GM23248 (cell line): ENCODE measurements around the gene GSTO2. TPM values are rescaled to one million over a fixed set of nuclear protein-coding genes. Genes with fewer than 3 reads are reported as not detected.

Experiments
- DNase-seq: peaks from one replicate; pipeline ENCODE4 v3.0.0-alpha.2; 2015
- H2AFZ ChIP-seq: fragments of 200-600 bp; sonication (generic); 2 replicates; pipeline ENCODE4 v1.6.1; 2016; ENCODE audit warnings: antibody characterized with exemption
- H3F3A ChIP-seq: fragments of 200-600 bp; sonication (generic); 2 replicates; pipeline ENCODE4 v1.6.1; 2016; ENCODE audit warnings: mild to moderate bottlenecking, antibody characterized with exemption, mixed run types; ENCODE audit not compliant: insufficient read depth
- H3K27ac ChIP-seq: fragments of 200-600 bp; sonication (generic); 2 replicates; pipeline ENCODE4 v1.5.1; 2016; ENCODE audit warnings: mild to moderate bottlenecking
- H3K27me3 ChIP-seq: fragments of 200-600 bp; sonication (generic); replicated peaks from 2 replicates; pipeline ENCODE4 v1.6.1; 2016; ENCODE audit warnings: mild to moderate bottlenecking; ENCODE audit not compliant: insufficient read depth
- H3K36me3 ChIP-seq: fragments of 200-600 bp; sonication (generic); 2 replicates; pipeline ENCODE4 v1.6.1; 2016; ENCODE audit warnings: low read depth, mild to moderate bottlenecking
- H3K4me1 ChIP-seq: fragments of 200-600 bp; sonication (generic); 2 replicates; pipeline ENCODE4 v1.6.1; 2016; ENCODE audit warnings: mild to moderate bottlenecking; ENCODE audit not compliant: insufficient read depth
- H3K4me2 ChIP-seq: fragments of 200-600 bp; sonication (generic); one replicate; pipeline ENCODE4 v1.6.1; 2016; ENCODE audit warnings: mild to moderate bottlenecking; ENCODE audit not compliant: unreplicated experiment
- H3K4me3 ChIP-seq: fragments of 200-600 bp; sonication (generic); 2 replicates; pipeline ENCODE4 v1.5.1; 2016; ENCODE audit warnings: mild to moderate bottlenecking
- H3K79me2 ChIP-seq: fragments of 200-600 bp; sonication (generic); 2 replicates; pipeline ENCODE4 v1.6.1; 2016; ENCODE audit warnings: mild to moderate bottlenecking; ENCODE audit not compliant: insufficient read depth
- H3K9ac ChIP-seq: fragments of 200-600 bp; sonication (generic); 2 replicates; pipeline ENCODE4 v1.6.1; 2016; ENCODE audit warnings: mild to moderate bottlenecking
- H3K9me2 ChIP-seq: fragments of 200-600 bp; sonication (generic); 2 replicates; pipeline ENCODE4 v1.6.1; 2016; ENCODE audit warnings: mixed run types, mild to moderate bottlenecking, moderate library complexity; ENCODE audit not compliant: insufficient read depth
- H3K9me3 ChIP-seq: fragments of 200-600 bp; sonication (generic); one replicate; pipeline ENCODE4 v1.6.1; 2017; ENCODE audit warnings: low read depth
- H4K20me1 ChIP-seq: fragments of 200-600 bp; sonication (generic); 2 replicates; pipeline ENCODE4 v1.6.0; 2016; ENCODE audit not compliant: insufficient read depth
- EZH2 ChIP-seq: fragments of 200-600 bp; sonication (generic); IDR thresholded peaks from 2 replicates; pipeline ENCODE4 v1.6.1; 2018; ENCODE audit warnings: antibody characterized with exemption, mild to moderate bottlenecking; ENCODE audit not compliant: insufficient read depth, poor library complexity, severe bottlenecking
- EZH2phosphoT487 ChIP-seq: fragments of 200-600 bp; sonication (generic); IDR thresholded peaks from 2 replicates; pipeline ENCODE4 v1.6.1; 2018; ENCODE audit warnings: antibody characterized with exemption, moderate library complexity, mild to moderate bottlenecking, low read depth; ENCODE audit not compliant: insufficient read depth
- WGBS, 2 experiments: methylation state at CpG; one replicate each; pipeline ENCODE4 v1.1.6; 2015 to 2017; ENCODE audit warnings: low lambda C conversion rate in 2 of 2, low coverage in 1 of 2; ENCODE audit errors: missing lambda C conversion rate in 2 of 2; 5-methylcytosine and 5-hydroxymethylcytosine counted together
- in situ Hi-C: fragments of 300-500 bp; cut with MboI; formaldehyde crosslinking; loops from 2 replicates; pipeline ENCODE4 v1.15.0; 2020
- polyA plus RNA-seq: library from polyadenylated mRNA; unstranded; fragments of >200 nt; fragmentation: Nextera tagmentation; extraction: Ambion mirVana; gene quantifications from 2 replicates; pipeline ENCODE4 v1.2.1, GENCODE V29; 2016
- total RNA-seq: library from RNA; depleted of rRNA; stranded (reverse); fragments of >200 nt; shearing (Covaris generic); gene quantifications from 2 replicates; pipeline ENCODE4 v1.2.3, GENCODE V29; 2014

GSTO2 gene
- total and polyA plus RNA-seq, 2 experiments from 2014 or later, result 1.1 to 2.2 TPM

- TF ChIP-seq EZH2, result no peak
- no peak for TF ChIP-seq EZH2phosphoT487
- in situ Hi-C loops, result no loop called here
- Histone ChIP-seq H3K4me1 (peaks cover 26% of the 10 kb centered on the region), H3K9me3 (no peaks in the 10 kb centered on the region), H3F3A (peaks cover 24% of the 10 kb centered on the region), H3K9me2 (no peaks in the 10 kb centered on the region), H3K9ac (no peak overlapping the region), H3K4me2 (no peak overlapping the region), H3K36me3 (peaks cover 5% of the 10 kb centered on the region; the same call in 1 of the 2 replicates), H2AFZ (no peak overlapping the region), H3K27me3 (no peaks in the 10 kb centered on the region), H3K79me2 (peaks cover 100% of the 10 kb centered on the region), H3K4me3 (no peak overlapping the region), H4K20me1 (no peaks in the 10 kb centered on the region), H3K27ac (no peak overlapping the region)
- 94 to 96% methylated on average over 1 of the region's 1 CpG for WGBS, 2 experiments
- DNase-seq, result no peak
Measured at GRCh38 chr10:104323085-104323484, 54.1 kb downstream of the GSTO2 start.

GRCh38 chr10:104323760-104324201 lies 54.8 kb downstream of the GSTO2 start:
- H3F3A ChIP-seq, result peaks cover 27% of the 10 kb centered on the region
- no peak for DNase-seq
- H3K4me3 ChIP-seq, result no peak overlapping the region
- no peaks in the 10 kb centered on the region for H3K9me2 ChIP-seq
- no peaks in the 10 kb centered on the region for H4K20me1 ChIP-seq
- no peak for TF ChIP-seq EZH2
- no peak for TF ChIP-seq EZH2phosphoT487
- WGBS, 2 experiments, result 99% methylated on average over 4 of the region's 4 CpGs
- no peaks in the 10 kb centered on the region for H3K27me3 ChIP-seq
- no peak overlapping the region for H3K27ac ChIP-seq
- no peak overlapping the region for H3K9ac ChIP-seq
- peaks cover 5% of the 10 kb centered on the region; the same call in 1 of the 2 replicates for H3K36me3 ChIP-seq
- peaks cover 93% of the 10 kb centered on the region for H3K79me2 ChIP-seq
- H3K4me1 ChIP-seq, result peaks cover 32% of the 10 kb centered on the region
- no peak overlapping the region for H2AFZ ChIP-seq
- in situ Hi-C loops, result no loop called here
- no peak overlapping the region for H3K4me2 ChIP-seq
- H3K9me3 ChIP-seq, result no peaks in the 10 kb centered on the region

- H3K36me3 ChIP-seq, result peaks cover 5% of the 10 kb centered on the region; the same call in 1 of the 2 replicates
- no peak overlapping the region for H3K4me3 ChIP-seq
- no peak overlapping the region for H3K9ac ChIP-seq
- 95 to 100% methylated on average over 3 to 9 of the region's 9 CpGs for WGBS, 2 experiments
- H3K4me2 ChIP-seq, result no peak overlapping the region
- peaks cover 26% of the 10 kb centered on the region for H3F3A ChIP-seq
- TF ChIP-seq EZH2, result no peak
- no peak for TF ChIP-seq EZH2phosphoT487
- no peaks in the 10 kb centered on the region for H3K27me3 ChIP-seq
- no peak overlapping the region for H3K27ac ChIP-seq
- no peaks in the 10 kb centered on the region for H3K9me3 ChIP-seq
- peaks cover 88% of the 10 kb centered on the region for H3K79me2 ChIP-seq
- H2AFZ ChIP-seq, result no peak overlapping the region
- DNase-seq, result no peak
- H3K9me2 ChIP-seq, result no peaks in the 10 kb centered on the region
- H4K20me1 ChIP-seq, result no peaks in the 10 kb centered on the region
- in situ Hi-C loops, result no loop called here
- H3K4me1 ChIP-seq, result peaks cover 35% of the 10 kb centered on the region
Measured at GRCh38 chr10:104324221-104324686, 55.3 kb downstream of the GSTO2 start.

DNA sequence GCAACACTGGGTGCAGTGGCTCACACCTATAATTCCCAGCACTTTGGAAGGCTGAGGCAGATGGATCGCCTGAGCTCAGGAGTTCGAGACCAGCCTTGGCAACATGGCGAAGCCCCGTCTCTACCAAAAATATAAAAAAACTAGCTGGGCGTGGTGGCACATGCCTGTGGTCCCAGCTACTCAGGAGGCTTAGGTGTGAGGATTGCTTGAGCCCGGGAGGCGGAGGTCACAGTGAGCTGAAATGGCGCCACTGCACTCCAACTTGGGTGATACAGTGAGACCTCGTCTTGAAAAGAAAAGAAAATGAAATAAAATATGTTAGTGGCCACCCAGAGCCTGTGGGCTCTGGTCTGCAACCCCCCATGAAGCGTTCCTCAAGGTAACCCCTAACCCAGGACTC lies 55.9 kb downstream of the GSTO2 start:
- Histone ChIP-seq H3K27me3 (no peaks in the 10 kb centered on the region), H2AFZ (no peak overlapping the region), H3K36me3 (peaks cover 5% of the 10 kb centered on the region; the same call in 1 of the 2 replicates), H3K79me2 (peaks cover 81% of the 10 kb centered on the region), H3K27ac (no peak overlapping the region), H3K4me1 (peaks cover 35% of the 10 kb centered on the region), H3K9me2 (no peaks in the 10 kb centered on the region), H3F3A (peaks cover 32% of the 10 kb centered on the region), H3K4me2 (no peak overlapping the region), H3K4me3 (no peak overlapping the region), H3K9me3 (no peaks in the 10 kb centered on the region), H3K9ac (no peak overlapping the region), H4K20me1 (no peaks in the 10 kb centered on the region)
- WGBS, 2 experiments, result 95 to 99% methylated on average over 10 of the region's 10 CpGs
- DNase-seq, result no peak
- in situ Hi-C loops, result no loop called here
- TF ChIP-seq EZH2phosphoT487 (no peak), EZH2 (no peak)
